ENCODE results near the gene KIF3B. TPM values are rescaled to one million over a fixed set of nuclear protein-coding genes. Genes with fewer than 3 reads are reported as not detected.

The KIF3B gene
- total RNA-seq, 1 experiment from 2014 or later = 31.5 TPM

DNA sequence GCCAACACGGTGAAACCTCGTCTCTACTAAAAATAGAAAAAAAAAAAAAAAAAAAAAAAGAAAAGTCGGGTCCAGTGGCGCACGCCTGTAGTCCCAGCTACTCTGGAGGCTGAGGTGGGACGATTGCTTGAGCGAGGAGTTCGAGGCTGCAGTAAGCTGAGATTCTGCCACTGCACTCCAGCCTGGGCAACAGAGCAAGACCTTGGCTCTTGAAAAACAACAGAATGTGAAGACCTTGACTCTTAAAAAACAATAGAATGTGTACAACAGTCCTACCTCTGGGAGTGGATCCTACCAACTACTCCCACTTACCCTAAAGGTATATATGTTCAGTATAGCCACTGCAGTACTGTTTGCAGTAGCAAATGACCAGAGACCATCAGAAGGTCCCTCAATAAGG lies 15.1 kb downstream of the KIF3B start:
- DNase-seq (ENCODE audit: low read depth, low spot score) (no peak), ATAC-seq (no peak)
- Histone ChIP-seq H3K27me3 (ENCODE audit: insufficient read depth, low read length) (no peaks in the 10 kb centered on the region), H2AFZ (ENCODE audit: low read depth, low read length, poor library complexity, severe bottlenecking) (no peak overlapping the region), H3K4me3 (replicated peaks in 1 of 2; ENCODE audit: low read depth in 1 of 2, low read length in 2 of 2) (no peak overlapping the region), H3K9me3 (ENCODE audit: control insufficient read depth in 1 of 2, insufficient read depth in 1 of 2, low read depth in 1 of 2, low read length in 2 of 2) (no peaks in the 10 kb centered on the region), H3K9ac (ENCODE audit: low read length) (no peak overlapping the region), H3K36me3 (ENCODE audit: control insufficient read depth in 1 of 2, insufficient read depth in 2 of 2, low read length in 2 of 2) (peaks cover 0 to under 1% of the 10 kb centered on the region in 2 experiments; a peak in 1 of 4 replicates), H3K79me2 (ENCODE audit: insufficient read depth, low read length) (peaks cover 14% of the 10 kb centered on the region), H3K4me1 (ENCODE audit: control insufficient read depth in 1 of 2, insufficient read depth in 2 of 2, low read length in 2 of 2) (no peaks in the 10 kb centered on the region), H3K9me2 (ENCODE audit: insufficient read depth) (no peaks in the 10 kb centered on the region), H3K27ac (ENCODE audit: low read depth, low read length) (no peak overlapping the region), H3K4me2 (ENCODE audit: low read length) (no peak overlapping the region), H4K20me1 (ENCODE audit: insufficient read depth) (no peaks in the 10 kb centered on the region)
- ChIA-PET CTCF (no interaction called here), RAD21 (ENCODE audit: low non-redundant PET in 1 of 2, low total read pairs in 2 of 2, uncharacterized antibody in 2 of 2, unreplicated experiment in 2 of 2) (no interaction called here), POLR2A (no interaction called here)
- no TSS peak for BruUV-seq (replicated peaks)
- TF ChIP-seq EGR1 (IDR thresholded peaks at IDR 0.05; ENCODE audit: low read depth) (no peak), JUND (IDR thresholded peaks at IDR 0.05) (no peak), CEBPB (IDR thresholded peaks at IDR 0.05; ENCODE audit: low read depth) (no peak), EZH2 (IDR thresholded peaks at IDR 0.05) (no peak), RAD21 (IDR thresholded peaks at IDR 0.05; ENCODE audit: low read depth) (no peak), ELF1 (IDR thresholded peaks at IDR 0.05; ENCODE audit: borderline replicate concordance, low read depth) (no peak), SP1 (IDR thresholded peaks at IDR 0.05; ENCODE audit: low read depth) (no peak), SRF (IDR thresholded peaks at IDR 0.05; ENCODE audit: low read depth) (no peak), SIN3A (IDR thresholded peaks at IDR 0.05; ENCODE audit: low read depth) (no peak)
- TF ChIP-seq, protein P1, sequence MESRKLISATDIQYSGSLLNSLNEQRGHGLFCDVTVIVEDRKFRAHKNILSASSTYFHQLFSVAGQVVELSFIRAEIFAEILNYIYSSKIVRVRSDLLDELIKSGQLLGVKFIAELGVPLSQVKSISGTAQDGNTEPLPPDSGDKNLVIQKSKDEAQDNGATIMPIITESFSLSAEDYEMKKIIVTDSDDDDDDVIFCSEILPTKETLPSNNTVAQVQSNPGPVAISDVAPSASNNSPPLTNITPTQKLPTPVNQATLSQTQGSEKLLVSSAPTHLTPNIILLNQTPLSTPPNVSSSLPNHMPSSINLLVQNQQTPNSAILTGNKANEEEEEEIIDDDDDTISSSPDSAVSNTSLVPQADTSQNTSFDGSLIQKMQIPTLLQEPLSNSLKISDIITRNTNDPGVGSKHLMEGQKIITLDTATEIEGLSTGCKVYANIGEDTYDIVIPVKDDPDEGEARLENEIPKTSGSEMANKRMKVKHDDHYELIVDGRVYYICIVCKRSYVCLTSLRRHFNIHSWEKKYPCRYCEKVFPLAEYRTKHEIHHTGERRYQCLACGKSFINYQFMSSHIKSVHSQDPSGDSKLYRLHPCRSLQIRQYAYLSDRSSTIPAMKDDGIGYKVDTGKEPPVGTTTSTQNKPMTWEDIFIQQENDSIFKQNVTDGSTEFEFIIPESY (IDR thresholded peaks at IDR 0.05; ENCODE audit: extremely low read depth, insufficient replicate concordance, low read length) = no peak
- TF ChIP-seq, protein P2, sequence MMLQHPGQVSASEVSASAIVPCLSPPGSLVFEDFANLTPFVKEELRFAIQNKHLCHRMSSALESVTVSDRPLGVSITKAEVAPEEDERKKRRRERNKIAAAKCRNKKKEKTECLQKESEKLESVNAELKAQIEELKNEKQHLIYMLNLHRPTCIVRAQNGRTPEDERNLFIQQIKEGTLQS (IDR thresholded peaks at IDR 0.05) = no peak
- TF ChIP-seq, protein P3, sequence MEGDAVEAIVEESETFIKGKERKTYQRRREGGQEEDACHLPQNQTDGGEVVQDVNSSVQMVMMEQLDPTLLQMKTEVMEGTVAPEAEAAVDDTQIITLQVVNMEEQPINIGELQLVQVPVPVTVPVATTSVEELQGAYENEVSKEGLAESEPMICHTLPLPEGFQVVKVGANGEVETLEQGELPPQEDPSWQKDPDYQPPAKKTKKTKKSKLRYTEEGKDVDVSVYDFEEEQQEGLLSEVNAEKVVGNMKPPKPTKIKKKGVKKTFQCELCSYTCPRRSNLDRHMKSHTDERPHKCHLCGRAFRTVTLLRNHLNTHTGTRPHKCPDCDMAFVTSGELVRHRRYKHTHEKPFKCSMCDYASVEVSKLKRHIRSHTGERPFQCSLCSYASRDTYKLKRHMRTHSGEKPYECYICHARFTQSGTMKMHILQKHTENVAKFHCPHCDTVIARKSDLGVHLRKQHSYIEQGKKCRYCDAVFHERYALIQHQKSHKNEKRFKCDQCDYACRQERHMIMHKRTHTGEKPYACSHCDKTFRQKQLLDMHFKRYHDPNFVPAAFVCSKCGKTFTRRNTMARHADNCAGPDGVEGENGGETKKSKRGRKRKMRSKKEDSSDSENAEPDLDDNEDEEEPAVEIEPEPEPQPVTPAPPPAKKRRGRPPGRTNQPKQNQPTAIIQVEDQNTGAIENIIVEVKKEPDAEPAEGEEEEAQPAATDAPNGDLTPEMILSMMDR (IDR thresholded peaks at IDR 0.05 in 2 of 3, conservative IDR thresholded peaks at IDR 0.05 in 1 of 3; ENCODE audit: borderline replicate concordance in 1 of 3, insufficient read depth in 1 of 3, low read depth in 2 of 3, low read length in 2 of 3) = no peak
- TF ChIP-seq, protein P4, sequence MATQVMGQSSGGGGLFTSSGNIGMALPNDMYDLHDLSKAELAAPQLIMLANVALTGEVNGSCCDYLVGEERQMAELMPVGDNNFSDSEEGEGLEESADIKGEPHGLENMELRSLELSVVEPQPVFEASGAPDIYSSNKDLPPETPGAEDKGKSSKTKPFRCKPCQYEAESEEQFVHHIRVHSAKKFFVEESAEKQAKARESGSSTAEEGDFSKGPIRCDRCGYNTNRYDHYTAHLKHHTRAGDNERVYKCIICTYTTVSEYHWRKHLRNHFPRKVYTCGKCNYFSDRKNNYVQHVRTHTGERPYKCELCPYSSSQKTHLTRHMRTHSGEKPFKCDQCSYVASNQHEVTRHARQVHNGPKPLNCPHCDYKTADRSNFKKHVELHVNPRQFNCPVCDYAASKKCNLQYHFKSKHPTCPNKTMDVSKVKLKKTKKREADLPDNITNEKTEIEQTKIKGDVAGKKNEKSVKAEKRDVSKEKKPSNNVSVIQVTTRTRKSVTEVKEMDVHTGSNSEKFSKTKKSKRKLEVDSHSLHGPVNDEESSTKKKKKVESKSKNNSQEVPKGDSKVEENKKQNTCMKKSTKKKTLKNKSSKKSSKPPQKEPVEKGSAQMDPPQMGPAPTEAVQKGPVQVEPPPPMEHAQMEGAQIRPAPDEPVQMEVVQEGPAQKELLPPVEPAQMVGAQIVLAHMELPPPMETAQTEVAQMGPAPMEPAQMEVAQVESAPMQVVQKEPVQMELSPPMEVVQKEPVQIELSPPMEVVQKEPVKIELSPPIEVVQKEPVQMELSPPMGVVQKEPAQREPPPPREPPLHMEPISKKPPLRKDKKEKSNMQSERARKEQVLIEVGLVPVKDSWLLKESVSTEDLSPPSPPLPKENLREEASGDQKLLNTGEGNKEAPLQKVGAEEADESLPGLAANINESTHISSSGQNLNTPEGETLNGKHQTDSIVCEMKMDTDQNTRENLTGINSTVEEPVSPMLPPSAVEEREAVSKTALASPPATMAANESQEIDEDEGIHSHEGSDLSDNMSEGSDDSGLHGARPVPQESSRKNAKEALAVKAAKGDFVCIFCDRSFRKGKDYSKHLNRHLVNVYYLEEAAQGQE (IDR thresholded peaks at IDR 0.05; ENCODE audit: low read depth) = no peak
- intact Hi-C loops (cut with micrococcal nuclease) = no loop called here

Data from HCT116 (cell line).